Ishikawa (cell line): Measurements from ENCODE around the gene DAZAP1.

ENCODE experiments used
- CEBPB ChIP-seq: IDR thresholded peaks from 2 replicates; pipeline ENCODE4 v1.6.1; 2012
- CREB1 ChIP-seq: IDR thresholded peaks from 2 replicates; pipeline ENCODE4 v1.6.1; 2012; ENCODE audit warnings: low read depth
- EGR1 ChIP-seq: IDR thresholded peaks from 2 replicates; pipeline ENCODE4 v1.6.1; 2012
- EP300 ChIP-seq: IDR thresholded peaks from 2 replicates; pipeline ENCODE4 v1.6.1; 2012; ENCODE audit warnings: borderline replicate concordance
- FOXM1 ChIP-seq: IDR thresholded peaks from 2 replicates; pipeline ENCODE4 v1.6.1; 2012; ENCODE audit warnings: low read depth, borderline replicate concordance
- MAX ChIP-seq: IDR thresholded peaks from 2 replicates; pipeline ENCODE4 v1.6.1; 2012
- NFIC ChIP-seq: IDR thresholded peaks from 2 replicates; pipeline ENCODE4 v1.6.1; 2012
- RAD21 ChIP-seq: IDR thresholded peaks from 2 replicates; pipeline ENCODE4 v1.6.1; 2012; ENCODE audit warnings: low read depth
- REST ChIP-seq: IDR thresholded peaks from 2 replicates; pipeline ENCODE4 v1.6.1; 2012; ENCODE audit warnings: low read depth, mild to moderate bottlenecking
- TAF1 ChIP-seq: IDR thresholded peaks from 2 replicates; pipeline ENCODE4 v1.6.1; 2012; ENCODE audit warnings: low read depth, mild to moderate bottlenecking
- TCF12 ChIP-seq: IDR thresholded peaks from 2 replicates; pipeline ENCODE4 v1.6.1; 2012; ENCODE audit warnings: low read depth
- TEAD4 ChIP-seq: IDR thresholded peaks from 2 replicates; pipeline ENCODE4 v1.6.1; 2012
- YY1 ChIP-seq: IDR thresholded peaks from 2 replicates; pipeline ENCODE4 v1.6.1; 2012; ENCODE audit warnings: low read depth
- ZBTB7A ChIP-seq: IDR thresholded peaks from 2 replicates; pipeline ENCODE4 v1.6.1; 2012; ENCODE audit warnings: low read depth
- TF ChIP-seq, protein P1 (sequence below): IDR thresholded peaks from 2 replicates; pipeline ENCODE4 v1.6.1; 2012

Gene DAZAP1

GRCh38 chr19:1433119-1434039 lies 26.0 kb downstream of the DAZAP1 start:
- TF ChIP-seq, protein P1, sequence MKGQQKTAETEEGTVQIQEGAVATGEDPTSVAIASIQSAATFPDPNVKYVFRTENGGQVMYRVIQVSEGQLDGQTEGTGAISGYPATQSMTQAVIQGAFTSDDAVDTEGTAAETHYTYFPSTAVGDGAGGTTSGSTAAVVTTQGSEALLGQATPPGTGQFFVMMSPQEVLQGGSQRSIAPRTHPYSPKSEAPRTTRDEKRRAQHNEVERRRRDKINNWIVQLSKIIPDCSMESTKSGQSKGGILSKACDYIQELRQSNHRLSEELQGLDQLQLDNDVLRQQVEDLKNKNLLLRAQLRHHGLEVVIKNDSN = no peak
- TF ChIP-seq RAD21 = no peak
- no peak for TF ChIP-seq EGR1
- no peak for TF ChIP-seq FOXM1
- TF ChIP-seq TCF12 = no peak
- TF ChIP-seq ZBTB7A = no peak
- no peak for TF ChIP-seq NFIC
- no peak for TF ChIP-seq MAX
- TF ChIP-seq YY1 = no peak
- TF ChIP-seq EP300 = no peak
- no peak for TF ChIP-seq CREB1
- no peak for TF ChIP-seq CEBPB
- TF ChIP-seq REST = no peak
- no peak for TF ChIP-seq TEAD4
- no peak for TF ChIP-seq TAF1

DNA sequence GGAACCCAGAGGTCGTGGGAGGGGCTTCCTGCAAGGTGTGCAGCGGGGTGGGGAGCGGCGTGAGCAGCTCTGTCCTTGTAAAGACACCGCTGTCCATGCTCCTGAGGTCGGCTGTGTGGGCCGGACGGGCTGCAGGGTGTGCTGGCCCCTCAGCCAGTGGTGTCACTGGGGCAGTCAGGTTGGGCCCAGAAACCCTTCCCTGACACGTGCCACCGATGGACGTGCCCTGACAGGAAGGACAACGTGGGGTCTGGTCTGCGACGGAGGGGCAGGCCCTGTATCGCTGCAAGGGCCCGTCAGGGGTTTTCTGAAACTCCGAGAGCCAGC lies 26.6 kb downstream of the DAZAP1 start:
- TF ChIP-seq EGR1 (no peak), ZBTB7A (no peak), EP300 (no peak), TAF1 (no peak), REST (no peak), RAD21 (no peak), CEBPB (no peak), FOXM1 (no peak)
- TF ChIP-seq, protein P1 = no peak

GRCh38 chr19:1434577-1435060 lies 27.2 kb downstream of the DAZAP1 start:
- TF ChIP-seq TEAD4 = no peak
- no peak for TF ChIP-seq TAF1
- TF ChIP-seq, protein P1 = no peak
- no peak for TF ChIP-seq MAX
- no peak for TF ChIP-seq NFIC
- no peak for TF ChIP-seq EP300
- TF ChIP-seq EGR1 = no peak
- TF ChIP-seq YY1 = no peak
- no peak for TF ChIP-seq TCF12
- no peak for TF ChIP-seq REST

DNA sequence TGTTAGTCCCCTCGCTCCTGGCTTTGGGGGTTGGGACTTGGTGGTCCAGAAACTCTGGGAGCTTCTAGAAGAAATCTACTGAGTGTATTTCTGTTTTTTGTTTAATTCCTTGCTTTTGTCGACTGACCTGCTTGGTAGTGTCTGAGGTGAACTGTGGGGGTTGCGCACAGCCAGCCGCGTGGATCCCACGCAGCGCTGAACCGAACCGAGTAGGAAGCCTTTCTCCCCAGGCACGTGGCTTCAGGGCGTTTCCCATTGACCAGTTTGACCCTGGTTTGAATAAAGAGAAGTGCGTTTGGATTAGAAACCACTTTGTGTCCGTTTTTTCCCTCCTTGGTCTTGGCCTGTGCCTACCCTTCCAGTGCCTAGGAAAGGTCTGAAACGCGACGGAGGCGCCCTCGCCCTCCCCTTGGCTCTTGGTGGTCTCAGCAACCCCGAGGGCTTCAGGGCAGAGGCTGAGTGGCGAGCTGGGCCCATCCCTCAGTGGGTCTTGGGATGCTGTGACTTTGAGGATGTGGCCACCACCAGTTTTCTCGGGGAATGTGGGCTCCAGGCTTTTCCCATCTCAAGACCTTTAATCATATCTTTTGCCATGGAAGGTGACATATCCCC lies 28.1 kb downstream of the DAZAP1 start:
- TF ChIP-seq EGR1 (no peak), ZBTB7A (no peak), TCF12 (no peak), TAF1 (no peak), FOXM1 (no peak), EP300 (no peak), MAX (no peak), TEAD4 (no peak), RAD21 (no peak), CEBPB (no peak), YY1 (no peak), CREB1 (no peak), REST (no peak), NFIC (no peak)
- TF ChIP-seq, protein P1 = no peak
